Measurements from ENCODE around the gene GSAP.

- TF ChIP-seq POLR2AphosphoS5 (IDR thresholded peaks at IDR 0.05): no peak
- TF ChIP-seq CTCF (IDR thresholded peaks at IDR 0.05): no peak
- no peak for TF ChIP-seq POLR2A (IDR thresholded peaks at IDR 0.05; ENCODE audit: low read depth)
Measured at GRCh38 chr7:77282897-77283296, 133.3 kb downstream of the GSAP start.

All from esophagus muscularis mucosa (tissue), 3 donors.